Stomach (tissue), 9 donors: ENCODE data around the gene SPACA7. TPM values are rescaled to one million over a fixed set of nuclear protein-coding genes. Genes with fewer than 3 reads are reported as not detected.

Experiments used
- DNase-seq, 2 donors: peaks; one replicate each; pipeline versions ENCODE4 v3.0.0 to v3.0.0-alpha.2; 2013 to 2019
- H3K27ac ChIP-seq, 5 donors: fragments of 200-600 bp in 4 of 5; sonication (generic) in 4 of 5; one replicate each; pipeline ENCODE4 v1.5.1; 2013 to 2019; ENCODE audit warnings: mild to moderate bottlenecking in 1 of 5, moderate library complexity in 1 of 5
- H3K27me3 ChIP-seq, 3 donors: fragments of 200-600 bp; sonication (generic); one replicate each; pipeline ENCODE4 v1.5.1; 2017 to 2019; ENCODE audit warnings: mixed run types in 1 of 3
- H3K36me3 ChIP-seq, 4 donors: fragments of 200-600 bp; sonication (generic); 1 replicate in 3 of 4; 2 replicates in 1 of 4; pipeline ENCODE4 v1.5.1; 2016 to 2019
- H3K4me1 ChIP-seq, 4 donors: fragments of 200-600 bp; sonication (generic); one replicate each; pipeline ENCODE4 v1.5.1; 2016 to 2019
- H3K4me3 ChIP-seq, 4 donors: fragments of 200-600 bp; sonication (generic) in 3 of 4; one replicate each; pipeline ENCODE4 v1.5.1; 2016 to 2019; ENCODE audit warnings: mild to moderate bottlenecking in 1 of 4
- H3K9me3 ChIP-seq, 4 donors: fragments of 200-600 bp; sonication (generic); one replicate each; pipeline ENCODE4 v1.5.1; 2016 to 2019
- CTCF ChIP-seq, 7 experiments: fragments of 450-650 bp in 4 of 7; fragments of 200-600 bp in 3 of 7; sonication (generic) in 3 of 7; IDR thresholded peaks; one replicate each; pipeline ENCODE4 v1.5.1; 2016 to 2019; ENCODE audit warnings: antibody characterized with exemption in 7 of 7, control low read depth in 2 of 7, mild to moderate bottlenecking in 1 of 7
- EP300 ChIP-seq: sonication (generic); formaldehyde crosslinking; IDR thresholded peaks from one replicate; pipeline ENCODE4 v1.6.1; 2017; ENCODE audit warnings: antibody characterized with exemption
- POLR2A ChIP-seq, 4 donors: fragments of 450-650 bp; IDR thresholded peaks; one replicate each; pipeline ENCODE4 v1.6.1; 2016; ENCODE audit warnings: antibody characterized with exemption in 4 of 4, control low read depth in 2 of 4, mild to moderate bottlenecking in 1 of 4, moderate library complexity in 1 of 4
- POLR2AphosphoS5 ChIP-seq, 3 donors: sonication (generic); formaldehyde crosslinking; IDR thresholded peaks; one replicate each; pipeline ENCODE4 v1.6.1; 2016; ENCODE audit warnings: antibody characterized with exemption in 3 of 3
- WGBS, 5 donors: extraction: QIAGEN DNeasy Blood & Tissue Kit in 3 of 5; methylation state at CpG; one replicate each; pipeline versions ENCODE4 v1.1.5 to v1.1.7; 2013 to 2018; 5-methylcytosine and 5-hydroxymethylcytosine counted together
- intact Hi-C: fragments of 100-400 bp; cut with DNase I; formaldehyde crosslinking; loops from one replicate; pipeline ENCODE4 v1.15.1; 2023; ENCODE audit warnings: low total_unique reads
- polyA plus RNA-seq, 3 donors: library from polyadenylated mRNA; stranded (reverse); fragments of 200-250 nt; gene quantifications; one replicate each; pipeline ENCODE4 v1.2.3, GENCODE V29; 2013
- total RNA-seq, 5 donors: library from RNA; depleted of rRNA; stranded (reverse); fragments of >200 nt; gene quantifications; one replicate each; pipeline versions ENCODE4 v1.1.0 to v1.2.3, GENCODE V29; 2014 to 2016
- donor health status: healthy with polysubstance abuse.
- donor health status: Bipolar disorder and iron deficiency.
- donor health status: healthy.

SPACA7 gene
- total and polyA plus RNA-seq, 8 donors = not detected

- Histone ChIP-seq H3K27ac (no peak overlapping the region), H3K4me1 (peaks cover 0 to 6% (median 0%) of the 10 kb centered on the region in 4 donors), H3K9me3 (no peaks in the 10 kb centered on the region), H3K36me3 (no peaks in the 10 kb centered on the region), H3K4me3 (no peak overlapping the region), H3K27me3 (peaks cover 0 to 20% (median 0%) of the 10 kb centered on the region in 3 donors)
- TF ChIP-seq EP300 = no peak
- no peak for TF ChIP-seq CTCF (IDR thresholded peaks at IDR 0.05)
- TF ChIP-seq POLR2A (IDR thresholded peaks at IDR 0.05) = no peak
- no peak for TF ChIP-seq POLR2AphosphoS5 (IDR thresholded peaks at IDR 0.05)
- peak in 1 of 2 donors; percentile 23 for DNase-seq
- 89 to 92% (median 90%) methylated on average over 26 to 32 of the region's 32 CpGs for WGBS, 5 donors
- intact Hi-C loops = no loop called here
Observed at GRCh38 chr13:112453207-112453829, 77.2 kb downstream of the SPACA7 start.

DNA sequence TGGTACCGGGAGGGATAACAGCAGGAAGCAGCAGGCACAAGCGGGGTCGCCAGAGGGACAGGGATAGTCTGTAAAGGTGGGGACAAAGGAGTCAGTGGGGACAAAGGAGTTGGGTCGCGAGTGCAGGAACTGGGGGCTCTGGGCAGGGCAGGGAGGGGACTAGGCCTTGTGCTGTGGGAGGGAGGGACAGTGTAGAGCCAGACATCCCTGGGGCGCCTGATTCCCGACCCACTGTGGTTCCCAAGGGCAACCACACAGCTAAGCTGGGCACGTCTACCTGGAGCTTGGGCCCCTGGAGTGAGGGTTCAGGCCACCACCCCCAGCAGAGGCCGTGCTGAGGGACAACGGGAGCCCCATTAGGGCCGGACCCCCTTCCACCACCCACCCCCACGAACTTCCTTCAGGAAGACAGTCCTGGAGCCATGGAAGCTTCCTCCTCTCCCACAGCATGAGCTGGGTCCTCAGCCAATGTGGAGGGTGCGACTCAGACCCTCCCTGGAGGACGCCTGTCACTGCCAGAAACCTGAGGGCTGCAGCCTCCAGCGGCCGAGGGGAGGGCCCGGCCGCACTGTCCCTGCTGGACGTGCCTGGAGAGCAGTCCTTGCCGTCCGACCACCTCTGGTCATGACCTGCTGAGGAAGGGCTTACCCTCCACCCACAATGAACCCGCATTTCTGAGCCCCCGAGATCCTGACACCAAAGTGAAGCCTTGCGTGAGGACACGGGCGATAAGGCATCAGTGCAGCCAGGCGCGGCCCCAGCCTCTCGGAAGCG, 77.9 kb downstream of the SPACA7 start:
- peaks cover 0 to 6% (median 0%) of the 10 kb centered on the region in 4 donors for H3K4me1 ChIP-seq
- no peak for DNase-seq
- H3K27me3 ChIP-seq = peaks cover 0 to 20% (median 0%) of the 10 kb centered on the region in 3 donors
- H3K36me3 ChIP-seq = no peaks in the 10 kb centered on the region
- H3K9me3 ChIP-seq = peaks cover 0 to 6% (median under 1%) of the 10 kb centered on the region in 4 donors
- WGBS, 5 donors = 80 to 87% (median 84%) methylated on average over 13 to 30 of the region's 30 CpGs
- TF ChIP-seq CTCF (IDR thresholded peaks at IDR 0.05) = no peak
- no peak for TF ChIP-seq EP300
- no peak for TF ChIP-seq POLR2A (IDR thresholded peaks at IDR 0.05)
- no peak for TF ChIP-seq POLR2AphosphoS5 (IDR thresholded peaks at IDR 0.05)
- intact Hi-C loops = no loop called here
- no peak overlapping the region for H3K4me3 ChIP-seq
- no peak overlapping the region for H3K27ac ChIP-seq

DNA sequence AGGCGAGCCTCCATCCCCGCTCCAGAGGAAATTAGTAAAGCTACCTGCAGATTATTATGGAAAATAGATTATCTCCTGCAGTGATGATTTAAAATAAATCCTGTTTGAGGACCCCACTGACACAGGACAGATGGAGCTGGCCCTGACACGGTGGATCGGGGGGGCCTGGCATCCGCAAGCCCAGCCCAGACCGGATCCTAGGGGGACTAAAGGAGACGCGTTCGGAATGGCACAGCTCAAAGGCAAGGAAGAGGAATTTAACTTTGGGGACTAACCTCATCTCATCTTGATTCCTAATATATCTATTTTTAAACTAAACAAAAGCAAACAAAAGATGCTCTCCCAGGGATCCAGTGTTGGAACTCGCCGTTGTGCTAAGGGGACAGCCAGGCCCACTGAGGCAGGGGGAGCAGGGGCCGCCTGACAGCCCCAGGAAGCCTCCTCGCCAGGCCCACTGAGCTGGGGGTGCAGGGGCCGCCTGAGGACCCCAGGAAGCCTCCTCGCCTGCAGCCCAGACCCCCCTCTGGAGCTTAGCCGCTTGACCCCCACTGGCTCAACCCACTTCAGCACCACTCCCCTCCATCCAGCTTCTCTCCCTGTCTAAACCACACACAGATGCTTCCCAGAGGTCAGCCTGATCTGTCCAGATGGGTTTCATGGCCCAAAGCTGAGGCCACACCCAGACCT, 78.6 kb downstream of the SPACA7 start:
- peaks cover 0 to 6% (median 0%) of the 10 kb centered on the region in 4 donors for H3K4me1 ChIP-seq
- H3K36me3 ChIP-seq = no peaks in the 10 kb centered on the region
- H3K27ac ChIP-seq = no peak overlapping the region
- peaks cover 0 to 10% (median 4%) of the 10 kb centered on the region in 4 donors for H3K9me3 ChIP-seq
- intact Hi-C loops = no loop called here
- H3K4me3 ChIP-seq = no peak overlapping the region
- DNase-seq = no peak
- H3K27me3 ChIP-seq = peaks cover 0 to 20% (median 0%) of the 10 kb centered on the region in 3 donors
- 68 to 83% (median 76%) methylated on average over 16 of the region's 16 CpGs for WGBS, 5 donors
- TF ChIP-seq POLR2A (IDR thresholded peaks at IDR 0.05) (no peak), EP300 (no peak), POLR2AphosphoS5 (IDR thresholded peaks at IDR 0.05) (no peak), CTCF (IDR thresholded peaks at IDR 0.05) (no peak)

GRCh38 chr13:112455476-112456059, 79.4 kb downstream of the SPACA7 start:
- peaks cover 0 to 15% (median 6%) of the 10 kb centered on the region in 4 donors for H3K9me3 ChIP-seq
- intact Hi-C loops = no loop called here
- no peak overlapping the region for H3K27ac ChIP-seq
- 68 to 80% (median 77%) methylated on average over 12 to 17 of the region's 17 CpGs for WGBS, 5 donors
- H3K36me3 ChIP-seq = no peaks in the 10 kb centered on the region
- peaks cover 0 to 20% (median 0%) of the 10 kb centered on the region in 3 donors for H3K27me3 ChIP-seq
- no peak for DNase-seq
- no peak overlapping the region for H3K4me3 ChIP-seq
- no peak for TF ChIP-seq POLR2A (IDR thresholded peaks at IDR 0.05)
- no peak for TF ChIP-seq EP300
- no peak for TF ChIP-seq CTCF (IDR thresholded peaks at IDR 0.05)
- no peak for TF ChIP-seq POLR2AphosphoS5 (IDR thresholded peaks at IDR 0.05)
- peaks cover 0 to 3% (median 0%) of the 10 kb centered on the region in 4 donors for H3K4me1 ChIP-seq
